Activated CD8-positive, alpha-beta T cell treated with anti-CD3 and anti-CD28 coated beads, Interleukin-2, amount 10 ng/mL, durations not matched to agents 7 days and 5 days (primary cell): ENCODE data around the gene CLDN9. TPM values are rescaled to one million over a fixed set of nuclear protein-coding genes. Genes with fewer than 3 reads are reported as not detected.

Source experiments
- ATAC-seq: fragments of 150-1000 bp; cut with Tn5 transposase; one replicate; pipeline ENCODE4 v1.10.0; 2021; ENCODE audit warnings: moderate library complexity
- CTCF ChIA-PET: fragments of 350-600 bp; sonication (Branson Sonifier 250); formaldehyde crosslinking; loops from one replicate; lab custom pipeline; 2021; ENCODE audit warnings: antibody characterized with exemption; lab: Charles Lee
- POLR2A ChIA-PET: fragments of 350-600 bp; sonication (Branson Sonifier 250); formaldehyde crosslinking; loops from one replicate; lab custom pipeline; 2021; ENCODE audit warnings: antibody characterized with exemption; lab: Charles Lee
- DNase-seq: peaks from one replicate; pipeline ENCODE4 v3.0.0-alpha.2; 2020
- H3K27ac Mint-ChIP-seq: one replicate; pipeline ENCODE4 v1.8.0; 2021; ENCODE audit warnings: mild to moderate bottlenecking, mixed read lengths
- H3K27me3 Mint-ChIP-seq: one replicate; pipeline ENCODE4 v1.8.0; 2021; ENCODE audit warnings: low read depth, mixed read lengths
- H3K36me3 Mint-ChIP-seq: one replicate; pipeline ENCODE4 v1.8.0; 2021; ENCODE audit warnings: low read depth, mixed read lengths
- H3K4me1 Mint-ChIP-seq: one replicate; pipeline ENCODE4 v1.8.0; 2021; ENCODE audit warnings: low read depth, mixed read lengths
- H3K4me3 Mint-ChIP-seq: one replicate; pipeline ENCODE4 v1.8.0; 2021; ENCODE audit warnings: mild to moderate bottlenecking, mixed read lengths
- H3K9me3 Mint-ChIP-seq: one replicate; pipeline ENCODE4 v1.8.0; 2022; ENCODE audit warnings: mixed read lengths; ENCODE audit not compliant: insufficient read depth
- total RNA-seq, 2 experiments: library from RNA; stranded (reverse); gene quantifications; one replicate each; pipeline ENCODE4 v1.2.3, GENCODE V29; 2021

The CLDN9 gene
- total RNA-seq, 2 experiments from 2014 or later = 0.16 TPM; not detected in 1

DNA sequence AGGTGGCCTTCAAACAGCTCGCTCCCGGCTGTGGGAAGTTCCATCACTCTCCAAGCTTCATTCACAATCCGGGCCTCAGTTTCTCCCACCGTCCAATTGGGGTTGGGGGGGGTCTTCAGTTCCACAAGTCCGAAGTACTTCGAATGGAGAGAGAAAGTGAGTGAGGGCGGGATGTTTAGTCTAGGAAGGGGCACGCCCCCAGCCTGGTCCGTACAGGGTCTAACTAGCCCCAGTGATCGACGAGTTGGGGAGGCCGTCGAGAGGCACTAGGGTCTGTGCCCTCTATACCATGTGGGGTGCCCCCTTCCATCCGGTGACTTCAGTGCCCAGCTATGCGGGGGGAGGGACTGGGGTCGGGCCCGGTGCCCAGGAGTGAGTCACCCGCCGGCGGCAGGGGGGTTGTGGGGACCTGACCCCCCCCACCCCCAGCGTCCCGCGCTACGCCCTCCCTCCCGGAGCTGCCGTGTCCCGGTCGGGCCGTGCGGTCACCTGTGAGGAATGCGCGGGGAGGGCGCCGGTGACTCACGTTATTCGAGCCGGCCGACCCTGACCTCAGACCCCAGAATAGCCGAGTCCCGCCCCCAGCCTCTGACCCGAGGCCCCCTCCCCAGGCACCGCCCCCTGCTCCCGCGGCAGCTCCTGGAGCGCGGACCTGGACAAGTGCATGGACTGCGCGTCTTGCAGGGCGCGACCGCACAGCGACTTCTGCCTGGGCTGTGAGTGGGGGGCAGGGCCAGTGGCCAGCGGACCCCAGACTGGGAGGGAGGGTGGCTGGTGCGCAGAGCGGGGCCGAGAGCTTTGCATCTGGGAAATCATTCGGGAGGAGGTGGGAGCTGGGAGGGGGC lies 8.1 kb downstream of the CLDN9 start:
- Mint-ChIP-seq H3K9me3 (no peaks in the 10 kb centered on the region), H3K4me1 (peaks cover 53% of the 10 kb centered on the region), H3K27me3 (peaks cover 13% of the 10 kb centered on the region), H3K4me3 (peak overlapping the region; percentile 85), H3K27ac (peak overlapping the region; percentile 94), H3K36me3 (peaks cover 11% of the 10 kb centered on the region)
- ChIA-PET POLR2A (interaction anchor here (0.8 to 4.8 kb wide), 3 partner anchors 10 to 41 kb away, joined by 4 to 20 read pairs (median 4); partner anchors contain the start of gene PKMYT1), CTCF (interaction anchor here (1.0 to 7.2 kb wide), 7 partner anchors 11 to 109 kb away, joined by 3 to 105 read pairs (median 7); partner anchors contain the start of gene PAQR4)
- ATAC-seq (peak; percentile 10), DNase-seq (peak; percentile 52)

DNA sequence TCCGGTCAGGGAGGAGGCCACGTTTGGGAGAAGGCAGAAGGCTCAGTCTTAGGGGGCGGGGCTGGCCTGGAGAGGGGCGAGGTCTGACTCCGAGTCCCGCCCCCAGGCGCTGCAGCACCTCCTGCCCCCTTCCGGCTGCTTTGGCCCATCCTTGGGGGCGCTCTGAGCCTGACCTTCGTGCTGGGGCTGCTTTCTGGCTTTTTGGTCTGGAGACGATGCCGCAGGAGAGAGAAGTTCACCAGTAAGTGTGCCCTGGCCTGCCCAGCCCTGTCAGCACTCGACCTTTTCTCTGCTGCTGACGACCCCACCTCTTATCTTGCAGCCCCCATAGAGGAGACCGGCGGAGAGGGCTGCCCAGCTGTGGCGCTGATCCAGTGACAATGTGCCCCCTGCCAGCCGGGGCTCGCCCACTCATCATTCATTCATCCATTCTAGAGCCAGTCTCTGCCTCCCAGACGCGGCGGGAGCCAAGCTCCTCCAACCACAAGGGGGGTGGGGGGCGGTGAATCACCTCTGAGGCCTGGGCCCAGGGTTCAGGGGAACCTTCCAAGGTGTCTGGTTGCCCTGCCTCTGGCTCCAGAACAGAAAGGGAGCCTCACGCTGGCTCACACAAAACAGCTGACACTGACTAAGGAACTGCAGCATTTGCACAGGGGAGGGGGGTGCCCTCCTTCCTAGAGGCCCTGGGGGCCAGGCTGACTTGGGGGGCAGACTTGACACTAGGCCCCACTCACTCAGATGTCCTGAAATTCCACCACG lies 8.9 kb downstream of the CLDN9 start:
- H3K9me3 Mint-ChIP-seq = no peaks in the 10 kb centered on the region
- peak; percentile 24 for ATAC-seq
- H3K27me3 Mint-ChIP-seq = peaks cover 11% of the 10 kb centered on the region
- H3K36me3 Mint-ChIP-seq = peaks cover 19% of the 10 kb centered on the region
- peak overlapping the region; percentile 85 for H3K4me3 Mint-ChIP-seq
- ChIA-PET CTCF (interaction anchor here (1.0 to 7.2 kb wide), 8 partner anchors 10 to 108 kb away, joined by 3 to 105 read pairs (median 6); partner anchors contain the start of gene PAQR4), POLR2A (interaction anchor here (0.7 to 4.8 kb wide), 3 partner anchors 12 to 42 kb away, joined by 3 to 20 read pairs (median 4); partner anchors contain the start of gene PKMYT1)
- peak overlapping the region; percentile 94 for H3K27ac Mint-ChIP-seq
- H3K4me1 Mint-ChIP-seq = peaks cover 53% of the 10 kb centered on the region
- peak; percentile 81 for DNase-seq

DNA sequence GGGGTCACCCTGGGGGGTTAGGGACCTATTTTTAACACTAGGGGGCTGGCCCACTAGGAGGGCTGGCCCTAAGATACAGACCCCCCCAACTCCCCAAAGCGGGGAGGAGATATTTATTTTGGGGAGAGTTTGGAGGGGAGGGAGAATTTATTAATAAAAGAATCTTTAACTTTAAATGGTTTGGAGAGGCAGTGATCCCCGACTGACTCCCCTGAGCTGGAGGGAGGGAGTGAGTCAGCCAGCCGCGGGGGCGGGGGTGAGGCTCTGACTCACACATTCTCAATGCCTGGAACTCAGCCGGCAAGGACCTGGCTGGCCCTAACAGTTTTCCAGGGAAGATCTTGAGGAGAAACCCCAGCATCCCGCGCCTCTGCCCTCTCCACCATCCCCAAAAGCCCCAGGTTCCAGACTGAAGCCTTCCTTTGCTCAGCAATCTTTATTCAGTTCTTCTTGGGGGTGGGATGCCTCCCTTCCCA lies 9.5 kb downstream of the CLDN9 start:
- ATAC-seq = no peak
- H3K4me3 Mint-ChIP-seq = peak overlapping the region; percentile 85
- H3K4me1 Mint-ChIP-seq = peaks cover 53% of the 10 kb centered on the region
- ChIA-PET CTCF (interaction anchor here (0.9 to 7.2 kb wide), 6 partner anchors 9 to 75 kb away, joined by 3 to 105 read pairs (median 6); partner anchors contain the start of gene PAQR4), POLR2A (interaction anchor here (0.7 to 4.8 kb wide), 3 partner anchors 11 to 43 kb away, joined by 3 to 20 read pairs (median 3); partner anchors contain the start of gene IL32)
- H3K9me3 Mint-ChIP-seq = no peaks in the 10 kb centered on the region
- DNase-seq = peak; percentile 83
- peak overlapping the region; percentile 94 for H3K27ac Mint-ChIP-seq
- H3K27me3 Mint-ChIP-seq = peaks cover 7% of the 10 kb centered on the region
- H3K36me3 Mint-ChIP-seq = peaks cover 25% of the 10 kb centered on the region

DNA sequence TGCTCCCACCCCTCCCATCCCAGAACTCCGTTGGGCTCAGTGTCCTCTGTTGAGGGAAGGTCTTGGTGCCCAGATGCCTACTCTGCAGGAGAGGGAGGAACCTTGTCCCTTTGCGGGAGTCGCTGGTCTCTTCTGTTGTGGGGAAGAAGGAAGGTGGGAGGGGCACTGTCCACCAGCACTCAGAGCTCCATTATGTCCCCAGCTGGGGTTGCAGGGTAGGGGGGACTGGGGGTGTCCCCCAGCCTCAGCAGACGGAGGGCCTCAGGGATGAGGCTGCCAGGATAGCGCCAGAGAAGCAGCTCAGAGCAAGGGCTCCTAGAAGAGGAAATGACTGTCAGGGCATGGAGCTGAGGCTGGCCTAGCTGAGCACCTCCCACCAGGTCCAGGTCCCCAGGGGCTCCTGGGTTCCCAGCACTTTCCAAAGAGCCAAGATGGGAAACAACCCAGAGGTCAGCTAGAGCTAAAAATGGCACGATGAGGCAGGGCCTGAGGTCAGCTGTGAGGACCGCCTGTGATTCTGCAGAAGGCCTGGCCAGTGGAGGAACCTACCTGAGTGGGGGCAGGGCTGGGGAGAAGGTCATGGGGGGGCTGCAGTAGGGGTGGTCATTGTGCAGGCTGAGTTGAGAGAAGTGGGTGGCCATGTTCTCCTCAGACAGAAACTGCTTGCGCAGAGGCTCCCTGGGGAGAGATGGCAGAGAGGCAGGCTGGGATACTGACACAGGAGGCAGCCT lies 10.1 kb downstream of the CLDN9 start:
- no peaks in the 10 kb centered on the region for H3K9me3 Mint-ChIP-seq
- peak overlapping the region; percentile 94 for H3K27ac Mint-ChIP-seq
- DNase-seq (peak; percentile 46), ATAC-seq (no peak)
- peaks cover 56% of the 10 kb centered on the region for H3K4me1 Mint-ChIP-seq
- ChIA-PET CTCF (interaction anchor here (0.8 to 7.2 kb wide), 10 partner anchors 9 to 136 kb away, joined by 3 to 105 read pairs (median 6); partner anchors contain the start of gene PAQR4), POLR2A (interaction anchor here (1.3 to 4.8 kb wide), 2 partner anchors 11 to 42 kb away, joined by 3 to 20 read pairs; partner anchors contain the start of gene IL32)
- H3K36me3 Mint-ChIP-seq = peaks cover 25% of the 10 kb centered on the region
- H3K4me3 Mint-ChIP-seq = peak overlapping the region; percentile 85
- H3K27me3 Mint-ChIP-seq = peaks cover 6% of the 10 kb centered on the region

DNA sequence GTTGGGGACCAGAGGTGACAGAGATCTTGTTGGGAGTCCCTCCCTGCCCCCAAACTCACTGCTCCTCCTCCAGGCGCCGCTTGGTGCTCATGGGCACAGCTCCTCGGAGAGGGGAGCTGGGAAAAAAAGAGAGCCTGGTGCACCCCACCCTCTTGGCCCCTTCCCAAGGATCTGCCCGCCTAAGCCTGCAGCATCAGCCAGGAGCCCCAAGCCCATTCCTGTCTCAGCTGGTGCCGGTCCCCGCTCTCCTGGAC lies 10.6 kb downstream of the CLDN9 start:
- Mint-ChIP-seq H3K9me3 (no peaks in the 10 kb centered on the region), H3K4me3 (peak overlapping the region; percentile 85), H3K36me3 (peaks cover 25% of the 10 kb centered on the region), H3K27me3 (peaks cover 6% of the 10 kb centered on the region), H3K27ac (peak overlapping the region; percentile 94), H3K4me1 (peaks cover 55% of the 10 kb centered on the region)
- DNase-seq (no peak), ATAC-seq (no peak)
- POLR2A ChIA-PET = interaction anchor here (1.3 to 4.8 kb wide), 2 partner anchors 10 to 42 kb away, joined by 3 to 20 read pairs; partner anchors contain the start of gene IL32
- CTCF ChIA-PET = interaction anchor here (0.8 to 7.2 kb wide), 7 partner anchors 8 to 135 kb away, joined by 3 to 105 read pairs (median 6); no protein-coding TSS in a partner anchor

DNA sequence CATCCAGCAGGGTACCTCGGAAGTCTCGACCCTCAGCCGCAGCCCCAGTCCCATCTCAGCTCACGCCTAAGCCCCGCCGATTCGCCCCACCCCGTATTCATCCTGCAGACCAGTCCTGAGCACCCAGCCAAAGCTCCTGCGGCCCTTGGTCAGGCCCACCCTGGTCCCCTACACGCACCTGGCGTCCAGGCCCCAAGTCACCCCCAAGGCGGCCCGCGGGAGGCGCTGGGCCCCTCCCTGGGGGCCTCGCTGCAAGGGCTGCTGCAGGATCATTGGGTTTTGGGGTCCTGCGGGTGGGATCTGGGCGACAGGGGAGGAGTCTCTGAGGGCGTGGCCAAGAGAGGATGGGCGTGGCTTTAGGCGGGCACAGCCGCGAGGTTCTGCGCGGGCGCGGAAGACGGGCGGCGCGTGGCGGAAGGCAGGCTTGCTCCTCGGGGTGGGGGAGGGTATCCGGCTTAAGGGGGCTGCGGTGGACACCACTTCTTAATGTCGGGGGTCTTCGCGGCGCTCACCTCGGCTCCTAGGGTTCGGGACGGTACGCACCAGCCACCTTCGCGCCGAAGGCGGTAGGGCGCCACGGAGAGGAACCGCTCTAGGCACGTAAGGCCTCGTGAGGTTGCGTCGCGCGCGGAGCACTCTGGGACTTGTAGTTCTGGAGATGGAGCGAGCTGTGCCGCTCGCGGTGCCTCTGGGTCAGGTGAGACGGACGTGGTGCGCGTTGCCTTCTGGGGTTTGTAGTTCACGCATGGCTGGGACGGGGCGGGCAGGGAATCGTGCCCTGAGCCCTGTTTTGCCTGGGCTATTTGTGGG lies 11.2 kb downstream of the CLDN9 start, which contains the start of the genes HCFC1R1 and THOC6:
Gene HCFC1R1 (minus strand): TSS at position 274 of the 810 bp plus-strand sequence. CDS start 1 bp downstream, at position 273.
Gene THOC6 (plus strand): TSS at position 367 of the 810 bp plus-strand sequence. CDS start 292 bp downstream, at position 659.
- DNase-seq (peak; percentile 98), ATAC-seq (peak; percentile 80)
- ChIA-PET POLR2A (interaction anchor here (0.7 to 4.8 kb wide), 4 partner anchors 10 to 134 kb away, joined by 3 to 20 read pairs (median 3); partner anchors contain the start of gene IL32), CTCF (interaction anchor here (0.6 to 7.2 kb wide), 7 partner anchors 8 to 135 kb away, joined by 3 to 105 read pairs (median 6); no protein-coding TSS in a partner anchor)
- peaks cover 3% of the 10 kb centered on the region for H3K27me3 Mint-ChIP-seq
- peaks cover 25% of the 10 kb centered on the region for H3K36me3 Mint-ChIP-seq
- H3K9me3 Mint-ChIP-seq = no peaks in the 10 kb centered on the region
- peaks cover 56% of the 10 kb centered on the region for H3K4me1 Mint-ChIP-seq
- peak within 1 kb of the TSS; percentile 85 for H3K4me3 Mint-ChIP-seq
- H3K27ac Mint-ChIP-seq = peak within 1 kb of the TSS; percentile 94

DNA sequence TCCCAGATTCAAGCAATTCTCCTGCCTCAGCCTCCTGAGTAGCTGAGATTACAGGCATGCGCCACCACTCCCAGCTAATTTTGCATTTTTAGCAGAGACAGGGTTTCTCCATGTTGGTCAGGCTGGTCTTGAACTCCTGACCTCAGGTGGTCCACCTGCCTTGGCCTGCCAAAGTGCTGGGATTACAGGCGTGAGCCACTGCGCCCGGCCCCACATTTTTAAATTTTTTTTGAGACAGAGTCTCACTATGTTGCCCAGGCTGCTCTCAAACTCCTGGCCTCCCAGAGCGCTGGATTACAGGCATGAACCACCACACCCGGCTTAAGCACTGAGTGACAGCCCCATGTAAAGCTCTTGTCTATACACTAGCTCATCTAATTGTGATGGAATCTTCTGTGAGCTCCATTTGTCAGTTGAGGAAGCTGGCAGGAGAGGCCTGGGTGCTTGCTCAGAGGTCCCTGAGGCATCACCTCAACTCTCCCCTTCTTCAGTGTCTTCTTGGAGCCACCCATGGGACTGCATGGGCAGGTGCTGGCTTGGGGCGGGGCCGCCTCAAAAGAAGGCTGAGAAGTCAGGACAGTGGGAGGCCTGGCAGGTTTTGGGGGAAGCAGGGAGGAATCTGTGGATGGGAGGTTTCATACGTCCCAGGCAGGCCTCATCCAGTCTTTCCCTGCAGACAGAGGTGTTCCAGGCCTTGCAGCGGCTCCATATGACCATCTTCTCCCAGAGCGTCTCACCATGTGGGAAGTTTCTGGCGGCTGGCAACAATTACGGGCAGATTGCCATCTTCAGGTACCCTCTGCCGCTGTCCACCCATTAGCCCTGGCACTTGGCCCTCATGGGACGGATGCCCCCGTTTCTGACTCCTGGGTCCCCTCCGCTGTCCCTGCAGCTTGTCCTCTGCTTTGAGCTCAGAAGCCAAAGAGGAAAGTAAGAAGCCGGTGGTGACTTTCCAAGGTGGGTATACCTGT lies 12.6 kb downstream of the CLDN9 start:
- H3K27me3 Mint-ChIP-seq = peaks cover 13% of the 10 kb centered on the region
- H3K27ac Mint-ChIP-seq = no peak overlapping the region
- no peak for ATAC-seq
- H3K4me1 Mint-ChIP-seq = peaks cover 66% of the 10 kb centered on the region
- ChIA-PET POLR2A (no interaction called here), CTCF (interaction anchor here (1.1 to 4.0 kb wide), 3 partner anchors 10 to 104 kb away, joined by 3 to 31 read pairs (median 8); no protein-coding TSS in a partner anchor)
- H3K36me3 Mint-ChIP-seq = peaks cover 25% of the 10 kb centered on the region
- peak overlapping the region; percentile 15 for H3K4me3 Mint-ChIP-seq
- no peak for DNase-seq
- no peaks in the 10 kb centered on the region for H3K9me3 Mint-ChIP-seq

DNA sequence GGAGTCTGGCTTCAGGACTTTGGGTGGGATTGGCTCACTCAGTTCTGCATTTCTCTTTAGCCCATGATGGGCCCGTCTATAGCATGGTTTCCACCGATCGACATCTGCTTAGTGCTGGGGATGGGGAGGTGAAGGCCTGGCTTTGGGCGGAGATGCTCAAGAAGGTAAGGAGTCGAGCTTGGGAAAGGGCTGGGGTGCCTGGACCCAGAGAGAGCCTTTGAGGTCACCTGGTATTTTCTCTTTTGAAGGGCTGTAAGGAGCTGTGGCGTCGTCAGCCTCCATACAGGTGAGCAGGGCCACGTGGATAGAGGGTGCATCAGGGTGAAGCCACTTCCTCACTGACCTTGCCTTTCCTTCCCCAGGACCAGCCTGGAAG lies 13.3 kb downstream of the CLDN9 start:
- H3K36me3 Mint-ChIP-seq = peaks cover 25% of the 10 kb centered on the region
- peaks cover 65% of the 10 kb centered on the region for H3K4me1 Mint-ChIP-seq
- CTCF ChIA-PET = interaction anchor here (1.1 to 10.4 kb wide), 4 partner anchors 10 to 103 kb away, joined by 3 to 270 read pairs (median 186); partner anchors contain the start of genes BICDL2 and MMP25
- ATAC-seq (no peak), DNase-seq (no peak)
- H3K4me3 Mint-ChIP-seq = no peak overlapping the region
- H3K9me3 Mint-ChIP-seq = no peaks in the 10 kb centered on the region
- H3K27me3 Mint-ChIP-seq = peaks cover 13% of the 10 kb centered on the region
- H3K27ac Mint-ChIP-seq = no peak overlapping the region
- POLR2A ChIA-PET = no interaction called here
